BJ (cell line): ENCODE measurements around the gene DNAJA3. TPM values are rescaled to one million over a fixed set of nuclear protein-coding genes. Genes with fewer than 3 reads are reported as not detected.

ENCODE experiments used
- CTCF ChIA-PET: fragments of 350-600 bp; formaldehyde crosslinking; extraction: SDS; loops from one replicate; lab custom pipeline; 2021; ENCODE audit warnings: antibody characterized with exemption, inconsistent platforms; lab: Yijun Ruan, JAX
- POLR2A ChIA-PET: fragments of 300-600 bp; sonication (Branson Sonifier 250); formaldehyde crosslinking; extraction: SDS; loops from one replicate; lab custom pipeline; 2021; ENCODE audit warnings: antibody characterized with exemption; lab: Charles Lee
- DNase-seq: peaks from one replicate; pipeline ENCODE4 v3.0.0-alpha.2; 2011; ENCODE audit warnings: low read depth
- H3K27me3 ChIP-seq: 2 replicates; pipeline ENCODE4 v1.6.0; 2011; ENCODE audit warnings: low read length; ENCODE audit not compliant: control insufficient read depth, insufficient read depth
- H3K36me3 ChIP-seq: 2 replicates; pipeline ENCODE4 v1.5.1; 2011; ENCODE audit warnings: low read length; ENCODE audit not compliant: control insufficient read depth, insufficient read depth
- H3K4me3 ChIP-seq: 2 replicates; pipeline ENCODE4 v1.5.1; 2011; ENCODE audit warnings: low read depth, mild to moderate bottlenecking, control low read depth, low read length
- CTCF ChIP-seq: IDR thresholded peaks from 2 replicates; pipeline ENCODE4 v1.5.1; 2011; ENCODE audit warnings: low read depth, mild to moderate bottlenecking, control low read depth, inconsistent platforms, low read length, moderate library complexity; ENCODE audit not compliant: insufficient read depth
- polyA plus RNA-seq: library from polyadenylated mRNA; depleted of rRNA; stranded (reverse); fragments of >200 nt; gene quantifications from 2 replicates; pipeline ENCODE4 v1.2.3, GENCODE V29; 2011

Gene DNAJA3
- polyA plus RNA-seq, 1 experiment = 48.8 TPM

GRCh38 chr16:4496305-4496704 lies 70.6 kb downstream of the DNAJA3 start:
- peak; percentile 47 for DNase-seq
- Histone ChIP-seq H3K36me3 (no peaks in the 10 kb centered on the region), H3K27me3 (no peaks in the 10 kb centered on the region), H3K4me3 (no peak overlapping the region)
- POLR2A ChIA-PET = no interaction called here
- CTCF ChIA-PET = interaction anchor here (0.7 to 1.3 kb wide), 3 partner anchors 10 to 93 kb away, joined by 3 to 6 read pairs (median 5); partner anchors contain the start of gene C16orf96
- TF ChIP-seq CTCF = no peak

- ChIA-PET CTCF (interaction anchor here (0.9 to 1.6 kb wide), 2 partner anchors 8 to 12 kb away, joined by 4 to 5 read pairs; no protein-coding TSS in a partner anchor), POLR2A (no interaction called here)
- H3K36me3 ChIP-seq = no peaks in the 10 kb centered on the region
Observed at GRCh38 chr16:4498546-4499195, 73.0 kb downstream of the DNAJA3 start.

GRCh38 chr16:4499196-4499555 lies 73.5 kb downstream of the DNAJA3 start:
- ChIA-PET POLR2A (no interaction called here), CTCF (interaction anchor here (0.9 to 1.6 kb wide), 4 partner anchors 9 to 87 kb away, joined by 3 to 5 read pairs (median 4); partner anchors contain the start of gene HMOX2)
- TF ChIP-seq CTCF = no peak
- DNase-seq = no peak
- Histone ChIP-seq H3K27me3 (no peaks in the 10 kb centered on the region), H3K36me3 (no peaks in the 10 kb centered on the region), H3K4me3 (no peak overlapping the region)

More at GRCh38 chr16:4498546-4499195, 73.0 kb downstream of the DNAJA3 start:
- DNase-seq = no peak
- TF ChIP-seq CTCF = no peak
- Histone ChIP-seq H3K4me3 (no peak overlapping the region), H3K27me3 (no peaks in the 10 kb centered on the region)

- POLR2A ChIA-PET = interaction anchor here (0.6 kb wide), 1 partner anchor 12 kb away, joined by 4 read pairs; no protein-coding TSS in a partner anchor
- H3K4me3 ChIP-seq = no peak overlapping the region
- no peak for TF ChIP-seq CTCF
Observed at GRCh38 chr16:4500272-4500671, 74.6 kb downstream of the DNAJA3 start.

GRCh38 chr16:4501071-4501478 lies 75.4 kb downstream of the DNAJA3 start:
- CTCF ChIA-PET = interaction anchor here (0.6 to 1.9 kb wide), 11 partner anchors 9 to 455 kb away, joined by 3 to 7 read pairs (median 5); partner anchors contain the start of genes CDIP1 and HMOX2

More at GRCh38 chr16:4500272-4500671, 74.6 kb downstream of the DNAJA3 start:
- Histone ChIP-seq H3K36me3 (no peaks in the 10 kb centered on the region), H3K27me3 (no peaks in the 10 kb centered on the region)
- CTCF ChIA-PET = interaction anchor here (0.7 to 1.9 kb wide), 12 partner anchors 8 to 211 kb away, joined by 3 to 7 read pairs (median 4); partner anchors contain the start of genes CDIP1 and HMOX2
- no peak for DNase-seq

More at GRCh38 chr16:4501071-4501478, 75.4 kb downstream of the DNAJA3 start:
- H3K36me3 ChIP-seq = peaks cover 2% of the 10 kb centered on the region
- DNase-seq = no peak
- no peaks in the 10 kb centered on the region for H3K27me3 ChIP-seq
- H3K4me3 ChIP-seq = no peak overlapping the region
- POLR2A ChIA-PET = no interaction called here
- no peak for TF ChIP-seq CTCF
